Peyer's patch (tissue), 4 donors: ENCODE measurements around the gene AKR1B1. TPM values are rescaled to one million over a fixed set of nuclear protein-coding genes. Genes with fewer than 3 reads are reported as not detected.

ENCODE experiments used
- total RNA-seq, 4 donors: library from RNA; depleted of rRNA; stranded (reverse); fragments of >200 nt; gene quantifications; one replicate each; pipeline ENCODE4 v1.1.0, GENCODE V29; 2016

The AKR1B1 gene
- total RNA-seq, 4 donors from 2014 or later = 3.9 to 59.4 (median 22.9) TPM

Other genes starting within 250 kb of the AKR1B1 start
- gene SLC35B4, start 142.2 kb downstream of the AKR1B1 start, total RNA-seq = 10 to 100 TPM in 2 of 4 donors, 1 to 10 TPM in 2; 5.6 to 12.8 (median 9.6) TPM
- gene AKR1B10, start 68.5 kb upstream of the AKR1B1 start, total RNA-seq = 100 to 1,000 TPM; 158 to 784 (median 455) TPM
- 1 to 10 TPM in 1 of 4 donors, not detected in 3; 1.9 TPM for gene AKR1B15, start 90.0 kb upstream of the AKR1B1 start, total RNA-seq
- gene BPGM, start 187.8 kb upstream of the AKR1B1 start, total RNA-seq = 1 to 10 TPM; 5.3 to 9.2 (median 6.6) TPM